Retina (tissue), 1 donor: ENCODE measurements around the gene GREM2.

Experiments
- DNase-seq: peaks from one replicate; pipeline ENCODE4 v3.0.0-alpha.2; 2016

The GREM2 gene

DNA sequence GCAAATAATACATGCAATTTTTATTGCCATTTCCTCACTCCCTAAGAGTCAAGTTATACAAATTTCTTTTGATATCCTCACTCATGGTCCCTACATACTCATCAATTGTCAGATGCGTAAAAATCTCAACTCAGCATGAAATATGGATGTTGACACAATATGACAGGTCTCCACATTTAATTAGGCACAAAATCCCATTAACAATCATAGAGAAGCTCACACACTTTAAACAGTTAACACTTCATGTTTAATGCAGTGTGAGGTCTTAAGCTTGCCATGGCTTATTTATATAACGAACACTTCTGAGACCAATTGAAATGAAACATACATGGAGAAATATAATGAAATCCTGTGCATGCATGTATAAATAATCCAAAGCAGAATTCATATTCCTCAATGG is 58.6 kb downstream of the GREM2 start:
- DNase-seq = no peak

DNA sequence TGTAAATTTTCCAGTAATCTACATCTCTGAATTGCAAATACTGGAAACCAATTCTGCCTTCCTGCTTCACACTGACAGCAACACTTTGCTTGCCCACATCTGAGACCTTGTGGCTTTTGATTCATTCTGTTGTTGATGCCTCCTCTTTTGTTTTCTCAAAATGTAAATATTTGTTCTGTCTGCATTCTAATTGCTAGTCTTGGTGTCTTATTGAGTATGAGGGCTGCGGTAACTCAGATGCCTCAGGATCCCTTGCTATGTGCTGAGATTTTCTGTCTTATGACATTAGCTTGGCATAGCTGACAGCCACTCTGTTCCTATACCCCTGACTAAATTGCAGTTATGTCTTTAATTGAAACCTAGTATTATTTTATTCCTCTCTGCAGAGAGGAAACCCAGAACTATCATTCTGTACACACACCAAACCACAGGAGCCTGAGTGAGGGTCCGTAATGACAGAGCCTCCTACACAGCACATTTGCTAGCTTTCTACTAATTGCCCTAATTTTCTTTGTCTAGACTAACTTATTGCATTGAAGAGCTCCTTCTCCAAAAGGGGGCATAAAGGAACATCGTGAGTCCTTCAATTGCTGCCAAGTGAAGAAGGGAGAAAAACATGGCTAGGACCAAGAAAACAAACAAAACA is 72.1 kb downstream of the GREM2 start:
- DNase-seq = no peak

DNA sequence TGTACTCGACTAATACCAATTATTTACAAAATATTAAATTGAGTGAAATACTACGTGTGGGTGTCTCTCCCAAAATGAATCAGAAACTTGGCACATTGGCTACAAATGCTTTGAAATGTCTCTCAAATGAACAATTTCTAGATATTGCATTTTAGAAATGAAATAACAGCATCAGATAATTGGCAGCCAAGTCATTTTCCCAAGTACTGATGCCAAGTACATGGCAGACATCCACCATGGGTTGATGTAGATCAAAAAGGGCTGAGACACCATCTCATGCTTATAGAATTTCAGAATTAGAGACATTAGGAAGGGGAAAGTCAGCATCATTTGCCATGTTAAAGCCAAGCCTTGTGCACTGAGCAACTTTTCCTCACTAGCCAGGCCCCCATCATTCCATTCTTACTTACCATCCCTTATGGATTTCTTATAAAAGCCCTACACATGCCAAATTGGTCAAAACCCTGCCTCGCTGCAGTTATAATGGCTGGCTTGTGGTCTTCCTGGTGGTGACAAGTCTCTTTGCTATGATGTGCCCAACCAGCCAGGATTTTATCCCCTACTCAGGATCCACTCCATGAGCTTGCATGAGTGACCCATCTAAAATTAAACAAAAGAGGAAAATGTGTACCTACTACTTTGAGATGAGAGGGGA is 73.1 kb downstream of the GREM2 start:
- no peak for DNase-seq

DNA sequence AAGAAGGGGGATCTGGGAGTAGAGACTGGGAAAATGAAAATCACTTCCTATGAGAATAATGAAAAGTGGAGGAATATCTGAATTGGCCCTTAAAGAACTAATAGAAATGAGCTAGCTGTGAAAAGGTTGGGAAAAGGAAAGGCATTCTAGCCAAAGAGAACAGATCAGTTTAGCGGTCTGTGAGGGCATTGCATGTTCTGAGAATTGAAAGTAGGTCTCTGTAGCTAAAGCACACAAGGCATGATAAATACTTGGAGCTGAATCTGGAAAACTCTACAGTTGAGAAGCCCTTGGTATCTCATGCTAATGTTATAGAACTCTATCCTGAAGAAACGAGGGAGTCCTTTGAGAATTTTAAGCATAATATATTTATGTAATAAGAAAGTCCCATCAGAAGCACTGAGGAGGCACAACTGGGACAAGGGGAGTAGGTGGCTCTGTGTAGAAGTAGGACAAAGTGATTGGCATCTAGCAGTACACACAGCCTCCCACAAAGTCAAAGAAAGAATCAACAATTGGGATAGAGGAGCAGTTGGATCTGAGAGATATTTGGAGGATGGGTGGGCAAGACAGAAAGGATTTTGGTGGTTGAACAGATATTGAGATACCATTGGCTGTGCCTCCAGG is 78.7 kb downstream of the GREM2 start:
- no peak for DNase-seq

DNA sequence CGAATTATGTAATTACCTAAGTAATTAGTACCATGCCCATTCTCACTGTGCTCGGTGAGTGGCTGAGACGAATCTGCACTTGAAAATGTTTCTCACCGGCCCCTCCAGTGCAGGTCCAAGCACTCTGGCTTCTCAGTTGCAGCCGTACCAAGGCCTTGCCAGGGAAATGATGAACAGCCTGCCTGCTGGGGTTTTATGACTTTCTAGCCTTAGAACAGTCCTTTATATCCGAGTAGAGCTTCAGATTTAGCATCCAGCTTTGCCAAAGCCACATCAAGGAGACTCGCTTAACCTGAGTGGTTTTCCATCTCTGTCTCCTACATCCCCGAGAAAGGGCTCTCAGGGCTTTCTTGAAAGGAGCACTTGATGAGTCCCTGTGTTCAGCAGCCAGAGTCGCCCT is 83.4 kb downstream of the GREM2 start:
- no peak for DNase-seq

DNA sequence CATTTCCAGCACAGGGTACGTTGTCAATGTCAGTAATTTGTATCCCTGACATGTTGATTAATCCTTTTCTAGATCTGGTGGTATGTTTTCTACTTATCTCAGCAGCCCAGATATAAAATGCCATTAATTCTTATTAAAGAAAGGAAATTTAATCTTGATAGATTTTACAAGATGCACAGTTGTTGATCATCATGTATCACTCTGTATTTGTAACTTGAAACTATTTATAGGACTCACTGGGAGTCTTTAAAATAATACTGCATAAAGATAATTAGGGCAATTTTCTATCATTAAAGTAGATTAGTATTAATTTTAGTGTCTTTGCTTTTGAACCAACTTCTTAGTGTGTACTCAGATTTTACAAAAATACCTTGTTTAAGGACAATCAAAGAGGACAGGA is 84.9 kb downstream of the GREM2 start:
- DNase-seq = no peak

DNA sequence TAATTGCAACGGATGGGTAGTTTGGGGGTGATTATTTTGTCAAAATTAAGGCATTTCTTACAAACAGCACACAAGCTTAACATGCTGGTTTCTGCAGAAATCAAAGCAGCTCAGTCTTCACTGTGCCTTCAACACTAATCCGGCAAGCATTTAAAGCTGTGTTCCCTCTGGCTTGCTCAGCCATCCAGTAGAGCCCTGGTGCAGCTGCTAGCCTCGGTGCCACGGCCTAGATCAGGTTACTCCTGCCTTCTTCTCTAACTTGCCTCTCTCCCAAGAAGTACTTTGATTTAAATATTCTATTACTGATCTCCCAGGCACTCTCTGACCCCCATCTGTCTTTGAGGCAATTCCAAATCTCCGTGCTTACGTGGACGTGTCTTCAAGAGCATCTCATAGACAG is 85.6 kb downstream of the GREM2 start:
- DNase-seq = no peak

DNA sequence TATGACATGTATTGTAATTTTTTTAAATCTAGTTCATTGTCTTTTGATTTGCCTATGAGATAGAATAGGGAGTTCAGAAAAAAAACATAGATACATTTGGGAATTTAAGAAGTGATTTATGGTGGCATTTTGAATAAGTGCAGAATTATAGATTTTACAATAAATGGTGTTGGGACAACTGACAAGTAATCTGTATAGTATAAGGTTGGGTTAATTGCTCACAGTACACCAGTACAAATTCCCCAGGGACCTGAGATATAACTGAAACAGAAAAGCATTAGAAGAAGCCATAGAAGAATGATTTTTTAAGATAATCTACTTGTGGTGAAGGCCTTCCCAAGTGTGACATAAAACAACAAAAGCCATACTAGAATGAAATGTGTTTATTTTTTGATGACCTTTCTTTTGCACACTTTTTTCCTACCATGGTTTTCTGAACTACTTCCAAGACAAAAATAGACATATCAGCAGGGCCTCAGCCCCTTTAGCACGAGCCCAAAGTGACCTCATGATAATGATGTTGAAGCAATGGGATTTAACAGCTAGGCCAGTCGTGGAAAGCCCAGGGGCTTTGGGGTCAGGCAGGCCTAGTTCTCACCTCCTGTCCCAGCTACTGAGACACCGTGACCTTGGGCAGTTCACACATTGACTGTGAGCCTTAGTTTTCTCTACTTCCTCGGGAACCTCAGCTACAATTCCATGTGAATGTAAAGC is 87.4 kb downstream of the GREM2 start:
- no peak for DNase-seq

DNA sequence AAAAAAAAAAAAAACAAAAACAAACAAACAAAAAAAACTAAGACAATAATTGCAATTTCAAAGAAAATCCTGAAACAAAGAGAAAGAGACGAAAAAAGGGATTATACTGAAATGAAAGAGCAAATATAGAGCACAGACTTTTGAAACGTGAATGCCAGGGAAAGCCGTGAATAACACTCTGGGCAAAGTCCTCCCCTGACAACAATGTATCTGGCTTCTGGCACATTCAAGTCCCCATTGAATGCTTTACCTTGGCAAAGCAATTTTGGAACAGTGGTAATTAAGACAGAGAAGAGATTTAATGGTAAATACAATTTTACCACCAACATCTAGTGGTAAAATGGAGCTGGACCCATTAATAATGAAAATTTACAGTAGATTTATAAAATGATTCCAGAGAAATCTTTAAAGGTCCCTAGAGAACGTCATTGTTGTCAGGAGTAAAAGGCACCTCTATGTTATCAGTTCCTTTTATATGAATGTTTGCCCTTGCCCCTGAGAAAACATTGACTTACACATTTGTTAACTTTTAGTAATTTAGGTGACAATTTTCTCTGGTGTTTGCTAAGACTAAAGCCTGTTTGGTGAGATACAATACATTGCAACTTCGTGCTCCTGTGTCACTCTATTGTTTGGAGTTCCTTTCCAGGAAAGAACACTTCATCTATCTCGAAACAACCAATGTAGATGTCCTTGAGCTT is 89.7 kb downstream of the GREM2 start:
- no peak for DNase-seq

DNA sequence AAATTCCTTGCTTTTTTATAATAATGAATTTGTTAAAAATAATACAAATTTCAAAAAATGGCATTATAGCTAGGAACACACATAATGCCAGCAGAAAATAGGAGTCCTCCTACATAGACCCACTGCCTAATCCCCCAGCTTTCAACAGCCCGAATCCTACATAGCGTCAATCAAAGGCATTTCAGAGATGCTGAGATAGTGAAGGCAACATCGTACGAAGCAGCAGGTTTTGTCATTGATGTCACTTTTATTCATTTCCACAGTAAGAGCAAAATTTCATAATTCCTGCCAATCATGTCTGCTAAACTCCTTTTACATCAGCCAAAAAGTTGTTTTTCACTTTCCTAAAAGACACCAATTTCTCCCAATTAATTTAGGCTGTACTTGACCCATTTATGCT is 94.1 kb downstream of the GREM2 start:
- DNase-seq = no peak

DNA sequence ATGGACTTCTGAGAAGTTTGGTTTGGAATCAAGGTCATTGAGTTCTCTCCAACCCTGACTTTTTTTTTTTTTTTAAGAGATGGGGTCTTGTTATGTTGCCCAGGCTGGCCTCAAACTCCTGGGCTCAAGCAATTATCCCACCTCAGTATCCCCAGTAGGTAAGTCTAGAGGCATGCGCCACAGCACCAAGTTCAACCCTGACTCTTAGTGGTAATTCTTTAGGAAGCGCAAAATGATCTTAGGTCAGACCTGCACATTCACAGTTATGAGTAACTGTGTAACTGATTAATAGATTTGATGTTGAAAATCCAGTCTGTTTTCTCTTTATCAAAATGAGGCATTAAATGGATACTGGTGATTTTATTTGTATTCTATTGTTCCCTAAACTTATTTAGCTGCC is 95.9 kb downstream of the GREM2 start:
- no peak for DNase-seq

DNA sequence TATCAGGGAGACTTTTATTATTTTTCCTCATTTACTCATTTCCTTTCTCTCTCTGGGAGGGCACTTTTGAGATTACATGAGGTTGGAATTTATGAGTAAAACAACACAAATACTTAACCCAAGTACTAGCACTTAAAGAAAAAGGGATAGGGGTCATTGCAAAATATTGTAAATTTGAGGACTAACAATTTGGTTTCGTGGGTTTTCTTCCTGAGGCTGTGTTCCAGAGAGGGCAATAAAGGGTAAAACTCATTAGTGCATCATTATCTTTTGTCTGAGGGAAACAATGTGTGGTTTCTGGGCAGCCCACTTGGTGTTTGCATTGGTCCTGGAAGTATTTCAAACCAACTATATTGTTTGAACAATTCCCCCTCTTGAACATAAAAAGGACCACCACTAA is 96.5 kb downstream of the GREM2 start:
- DNase-seq = no peak

DNA sequence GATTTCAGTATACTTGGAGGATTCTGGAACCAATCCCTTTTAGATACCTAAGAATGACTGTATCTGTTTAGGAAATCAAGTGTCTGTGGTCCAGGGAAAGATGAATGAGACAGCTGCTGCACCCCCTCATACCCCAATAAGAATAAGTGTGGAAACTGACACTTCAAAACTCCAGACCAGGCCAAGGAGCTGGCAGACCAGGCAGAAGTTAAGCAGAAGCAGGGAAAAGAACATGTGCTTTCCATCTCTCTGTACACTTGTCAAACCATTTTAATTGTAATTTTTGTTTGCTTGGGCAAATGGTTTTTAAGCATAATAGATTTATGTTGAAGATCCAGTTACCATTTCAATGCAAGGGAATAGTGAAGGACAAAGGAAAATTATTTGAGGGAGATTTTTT is 100.2 kb downstream of the GREM2 start:
- DNase-seq = no peak

DNA sequence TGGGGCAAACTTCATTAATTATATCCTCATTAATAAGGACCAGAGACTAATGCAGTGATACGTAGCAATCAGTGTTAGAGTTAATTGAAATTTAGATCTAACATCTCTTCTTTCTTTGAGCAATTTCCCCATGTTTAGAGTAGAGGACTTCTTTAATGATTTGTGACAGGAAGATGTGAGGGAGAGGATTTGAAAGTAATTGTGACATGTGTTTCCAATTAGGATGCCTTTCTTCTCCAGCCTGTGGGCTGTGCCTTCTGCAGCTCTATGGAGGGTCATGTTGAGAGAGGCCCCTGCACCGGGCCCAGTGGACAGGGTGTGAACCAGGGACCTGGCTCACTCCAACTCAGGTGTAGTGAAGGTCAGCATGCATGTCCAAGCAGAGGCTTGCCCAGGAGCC is 103.0 kb downstream of the GREM2 start:
- peak; percentile 31 for DNase-seq

DNA sequence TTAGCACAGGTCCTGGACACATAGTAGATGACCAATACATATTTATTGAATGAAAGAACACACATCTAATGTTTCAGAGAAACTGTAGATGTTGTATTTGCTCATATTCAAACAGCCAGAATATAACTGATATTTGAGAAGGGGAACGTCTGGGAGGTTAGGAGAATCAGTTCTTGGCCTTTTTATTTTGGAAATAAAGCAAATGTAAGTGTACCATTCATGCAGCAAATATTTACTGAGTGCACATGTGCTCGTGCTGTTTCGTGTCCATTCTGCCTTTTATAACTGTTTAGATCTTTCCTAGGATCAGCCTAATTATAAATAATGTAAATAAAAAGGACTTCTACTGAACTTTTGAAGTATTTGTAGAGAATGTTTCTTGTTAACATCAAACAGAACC is 103.8 kb downstream of the GREM2 start:
- no peak for DNase-seq

DNA sequence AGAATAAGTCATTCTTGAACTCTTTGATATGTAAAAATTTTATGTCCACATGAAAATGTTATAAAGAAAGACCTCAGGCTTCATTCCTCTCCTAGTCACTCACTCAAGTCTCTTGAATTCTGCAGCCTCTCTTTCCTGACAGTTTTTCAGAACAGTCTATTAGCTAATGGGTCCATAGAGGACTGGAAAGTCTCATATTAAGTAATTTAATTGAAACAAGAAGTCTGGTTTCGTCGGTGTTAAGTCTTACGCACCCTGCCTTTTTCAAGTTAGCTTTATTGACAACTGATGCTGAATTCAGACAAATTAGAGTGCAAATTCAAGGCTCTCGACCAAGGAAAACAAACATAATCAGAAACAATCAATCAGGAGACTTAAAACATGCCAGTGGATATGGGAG is 105.8 kb downstream of the GREM2 start:
- no peak for DNase-seq

DNA sequence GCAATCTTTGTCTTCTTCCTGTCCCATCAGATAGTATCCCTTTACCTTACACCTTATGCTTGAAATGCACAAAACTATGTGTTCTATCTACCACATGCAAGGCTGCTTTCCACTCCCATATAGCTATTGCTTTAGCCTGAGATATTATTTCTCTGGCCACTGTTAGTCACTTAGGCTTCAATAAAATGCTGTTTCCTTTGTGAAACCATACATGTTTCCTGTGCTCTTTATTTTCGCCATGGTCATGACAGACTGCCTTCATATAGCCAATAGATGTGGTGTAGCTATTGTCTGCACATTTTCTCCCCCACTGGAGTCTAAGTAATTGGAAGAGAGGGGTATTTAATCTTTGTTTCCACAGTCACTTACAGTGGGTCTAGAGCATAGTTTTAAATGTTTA is 108.4 kb downstream of the GREM2 start:
- DNase-seq = no peak

DNA sequence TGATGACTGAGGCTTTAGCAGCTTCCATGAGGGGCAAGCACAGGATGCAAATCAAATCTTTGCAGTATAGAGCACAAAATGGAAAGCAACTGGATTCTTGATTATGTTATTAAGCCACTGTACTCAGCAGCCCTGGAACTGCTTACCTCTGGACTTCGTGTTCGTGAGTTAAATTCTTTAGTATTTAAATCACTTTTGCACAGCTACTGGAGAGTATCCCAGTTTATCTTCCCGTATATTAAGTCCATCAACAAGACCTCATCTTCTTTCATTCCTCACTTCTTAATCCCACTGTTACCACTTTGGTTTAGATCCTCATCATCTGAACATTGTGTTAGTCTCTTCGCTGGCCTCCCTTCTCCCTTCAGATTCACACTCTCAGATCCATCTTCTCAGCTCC is 108.9 kb downstream of the GREM2 start:
- no peak for DNase-seq

DNA sequence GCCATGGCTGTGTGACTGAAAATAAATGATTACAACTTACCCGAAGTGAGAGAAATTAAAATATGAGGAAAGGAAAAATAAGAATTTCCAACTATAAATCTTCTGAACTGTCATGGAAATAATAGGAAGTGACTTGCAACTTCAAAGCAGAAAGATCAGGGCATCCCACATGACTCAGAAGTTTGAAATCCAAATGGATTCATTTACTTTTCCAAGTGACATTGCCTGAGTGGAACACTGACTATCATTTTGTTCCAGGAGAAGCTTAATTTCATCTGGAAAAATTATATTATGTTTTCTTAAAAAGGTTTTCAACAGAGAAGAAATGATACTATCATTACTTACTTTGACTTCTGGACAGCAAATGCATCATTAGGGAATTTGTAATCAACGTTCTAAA is 110.8 kb downstream of the GREM2 start:
- DNase-seq = no peak

DNA sequence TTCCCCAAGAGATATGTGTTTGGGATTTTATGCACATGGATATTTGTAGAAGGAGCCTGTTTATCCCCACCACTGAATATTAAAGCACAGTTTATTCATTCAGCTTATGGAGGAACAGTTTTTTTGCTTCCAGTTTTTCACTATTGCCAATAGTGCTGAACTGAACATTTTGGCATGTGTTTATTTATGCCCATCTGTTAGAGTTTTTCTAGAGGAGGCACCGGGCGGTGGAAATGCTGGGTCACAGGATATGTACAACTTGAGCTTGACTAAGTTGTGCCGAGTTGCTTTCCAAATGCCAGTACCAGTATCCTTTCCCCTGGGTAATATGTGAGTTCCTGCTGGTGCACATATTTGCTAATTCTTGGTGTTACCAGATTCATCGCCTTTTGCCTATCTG is 111.3 kb downstream of the GREM2 start:
- no peak for DNase-seq

DNA sequence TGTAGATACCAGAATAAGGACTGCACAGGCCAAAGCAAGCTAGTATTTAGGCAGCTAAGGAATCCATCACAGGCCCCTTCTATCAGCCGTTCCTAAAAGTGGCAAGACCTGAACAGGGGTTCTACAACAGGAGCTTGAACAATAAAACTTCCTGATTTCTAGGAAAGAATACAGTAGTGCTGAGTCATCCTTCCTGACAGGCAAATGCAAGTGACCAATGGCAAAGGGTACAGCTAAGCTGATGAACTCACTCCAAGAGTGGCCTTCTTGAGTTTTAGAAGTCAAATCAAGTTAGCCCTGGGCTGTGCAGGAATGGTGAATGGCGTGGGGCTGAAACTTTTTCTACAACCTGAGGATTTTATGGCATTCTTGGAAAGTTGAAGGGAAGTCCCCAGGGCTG is 112.9 kb downstream of the GREM2 start:
- no peak for DNase-seq

DNA sequence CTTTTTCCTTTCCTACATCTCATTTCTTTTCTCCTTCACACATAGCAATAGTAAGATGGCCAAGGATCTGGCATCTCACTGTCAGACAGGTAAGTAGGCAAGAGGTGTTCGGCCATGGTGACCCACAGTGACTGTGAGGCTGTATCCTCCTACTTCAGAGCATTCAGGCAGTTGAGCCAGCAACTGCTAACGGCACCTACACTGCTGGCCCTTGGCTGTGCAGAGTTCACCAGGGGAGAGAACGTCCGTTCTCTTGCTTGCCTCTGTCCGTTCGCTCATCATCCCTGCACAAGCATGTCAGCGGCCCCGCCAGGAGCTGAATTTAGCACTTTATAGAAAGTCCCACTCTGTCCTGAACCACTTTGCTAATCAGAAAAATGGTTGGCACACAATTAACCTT is 113.6 kb downstream of the GREM2 start:
- DNase-seq = no peak

DNA sequence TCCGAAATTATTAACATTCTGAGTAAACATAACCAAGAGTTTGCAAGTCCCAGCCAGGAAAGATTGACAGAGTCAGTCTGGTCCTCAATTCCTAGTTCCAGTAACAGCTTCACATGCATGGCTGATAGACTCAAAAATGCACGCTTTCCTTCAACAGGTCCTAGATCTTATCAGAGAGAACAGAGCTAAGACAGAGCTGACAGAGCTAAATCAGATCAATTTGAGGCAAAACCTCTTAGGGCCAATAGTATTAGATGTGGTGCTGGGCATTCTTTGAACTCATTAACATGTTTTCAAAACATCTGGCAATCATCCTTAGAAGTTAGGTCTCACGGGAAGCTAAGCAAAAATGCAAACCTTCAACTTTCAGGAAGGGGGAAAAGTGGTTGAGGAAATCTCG is 114.0 kb downstream of the GREM2 start:
- no peak for DNase-seq

DNA sequence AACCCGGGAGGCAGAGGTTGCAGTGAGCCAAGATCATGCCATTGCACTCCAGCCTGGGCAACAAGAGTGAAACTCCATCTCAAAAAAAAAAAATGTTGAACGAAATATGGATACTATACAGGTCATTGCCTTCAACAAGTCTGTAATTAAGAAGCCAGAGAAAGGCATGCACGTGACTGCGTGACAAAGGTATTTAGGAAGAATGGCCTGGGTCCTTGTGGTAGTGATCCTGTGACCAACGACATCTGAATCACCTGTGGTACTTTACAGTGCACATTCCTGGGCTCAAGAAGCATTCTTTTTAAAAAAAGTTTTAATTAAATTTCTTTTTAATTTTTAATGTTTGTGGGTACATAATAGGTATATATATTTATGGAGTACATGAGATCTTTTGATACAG is 115.0 kb downstream of the GREM2 start:
- no peak for DNase-seq
